Measurements from ENCODE around the gene LRRC3.
A peak's percentile ranks its signal among the peaks of the same experiment; 100 is the strongest.
"Not testable (repeated sequence)": the region's sequence is repeated elsewhere in the genome, so short reads cannot be mapped to it uniquely, and the experiment has no call there.

The LRRC3 gene

GRCh38 chr21:44454747-44455523 is at the start of gene LRRC3:
Gene LRRC3 (plus strand): TSS chr21:44455510. CDS start chr21:44456645, 1,135 bp downstream.
- DNase-seq (ENCODE audit: low read depth): peak; percentile 30

- DNase-seq (ENCODE audit: low read depth): no peak
Observed at GRCh38 chr21:44405948-44406872, 49.1 kb upstream of the LRRC3 start.

- DNase-seq (ENCODE audit: low read depth): no peak
Observed at GRCh38 chr21:44406953-44407352, 48.4 kb upstream of the LRRC3 start.

- DNase-seq (ENCODE audit: low read depth): no peak
Observed at GRCh38 chr21:44407493-44407892, 47.8 kb upstream of the LRRC3 start.

GRCh38 chr21:44408226-44408625 is 47.1 kb upstream of the LRRC3 start:
- DNase-seq (ENCODE audit: low read depth): no peak

GRCh38 chr21:44413566-44414290 is 41.6 kb upstream of the LRRC3 start:
- no peak for DNase-seq (ENCODE audit: low read depth)

- no peak for DNase-seq (ENCODE audit: low read depth)
Observed at GRCh38 chr21:44414291-44415072, 40.8 kb upstream of the LRRC3 start.

GRCh38 chr21:44415073-44416025 is 40.0 kb upstream of the LRRC3 start:
- DNase-seq (ENCODE audit: low read depth): no peak

- no peak for DNase-seq (ENCODE audit: low read depth)
Observed at GRCh38 chr21:44416193-44416592, 39.1 kb upstream of the LRRC3 start.

GRCh38 chr21:44417621-44418107 is 37.6 kb upstream of the LRRC3 start:
- not testable (repeated sequence) for DNase-seq (ENCODE audit: low read depth)

- no peak for DNase-seq (ENCODE audit: low read depth)
Observed at GRCh38 chr21:44418108-44418875, 37.0 kb upstream of the LRRC3 start.

GRCh38 chr21:44418876-44419230 is 36.5 kb upstream of the LRRC3 start:
- no peak for DNase-seq (ENCODE audit: low read depth)

- no peak for DNase-seq (ENCODE audit: low read depth)
Observed at GRCh38 chr21:44419679-44420078, 35.6 kb upstream of the LRRC3 start.

- no peak for DNase-seq (ENCODE audit: low read depth)
Observed at GRCh38 chr21:44420416-44421205, 34.7 kb upstream of the LRRC3 start.

- no peak for DNase-seq (ENCODE audit: low read depth)
Observed at GRCh38 chr21:44421901-44422840, 33.1 kb upstream of the LRRC3 start.

GRCh38 chr21:44423312-44423821 is 31.9 kb upstream of the LRRC3 start:
- no peak for DNase-seq (ENCODE audit: low read depth)

GRCh38 chr21:44423941-44424607 is 31.2 kb upstream of the LRRC3 start:
- DNase-seq (ENCODE audit: low read depth): no peak
